GM23248 (cell line): ENCODE results near the gene MT1B. TPM values are rescaled to one million over a fixed set of nuclear protein-coding genes. Genes with fewer than 3 reads are reported as not detected.

ENCODE experiments used
- DNase-seq: peaks from one replicate; pipeline ENCODE4 v3.0.0-alpha.2; 2015
- H2AFZ ChIP-seq: fragments of 200-600 bp; sonication (generic); 2 replicates; pipeline ENCODE4 v1.6.1; 2016; ENCODE audit warnings: antibody characterized with exemption
- H3F3A ChIP-seq: fragments of 200-600 bp; sonication (generic); 2 replicates; pipeline ENCODE4 v1.6.1; 2016; ENCODE audit warnings: mild to moderate bottlenecking, antibody characterized with exemption, mixed run types; ENCODE audit not compliant: insufficient read depth
- H3K27ac ChIP-seq: fragments of 200-600 bp; sonication (generic); 2 replicates; pipeline ENCODE4 v1.5.1; 2016; ENCODE audit warnings: mild to moderate bottlenecking
- H3K27me3 ChIP-seq: fragments of 200-600 bp; sonication (generic); replicated peaks from 2 replicates; pipeline ENCODE4 v1.6.1; 2016; ENCODE audit warnings: mild to moderate bottlenecking; ENCODE audit not compliant: insufficient read depth
- H3K36me3 ChIP-seq: fragments of 200-600 bp; sonication (generic); 2 replicates; pipeline ENCODE4 v1.6.1; 2016; ENCODE audit warnings: low read depth, mild to moderate bottlenecking
- H3K4me1 ChIP-seq: fragments of 200-600 bp; sonication (generic); 2 replicates; pipeline ENCODE4 v1.6.1; 2016; ENCODE audit warnings: mild to moderate bottlenecking; ENCODE audit not compliant: insufficient read depth
- H3K4me2 ChIP-seq: fragments of 200-600 bp; sonication (generic); one replicate; pipeline ENCODE4 v1.6.1; 2016; ENCODE audit warnings: mild to moderate bottlenecking; ENCODE audit not compliant: unreplicated experiment
- H3K4me3 ChIP-seq: fragments of 200-600 bp; sonication (generic); 2 replicates; pipeline ENCODE4 v1.5.1; 2016; ENCODE audit warnings: mild to moderate bottlenecking
- H3K79me2 ChIP-seq: fragments of 200-600 bp; sonication (generic); 2 replicates; pipeline ENCODE4 v1.6.1; 2016; ENCODE audit warnings: mild to moderate bottlenecking; ENCODE audit not compliant: insufficient read depth
- H3K9ac ChIP-seq: fragments of 200-600 bp; sonication (generic); 2 replicates; pipeline ENCODE4 v1.6.1; 2016; ENCODE audit warnings: mild to moderate bottlenecking
- H3K9me2 ChIP-seq: fragments of 200-600 bp; sonication (generic); 2 replicates; pipeline ENCODE4 v1.6.1; 2016; ENCODE audit warnings: mixed run types, mild to moderate bottlenecking, moderate library complexity; ENCODE audit not compliant: insufficient read depth
- H3K9me3 ChIP-seq: fragments of 200-600 bp; sonication (generic); one replicate; pipeline ENCODE4 v1.6.1; 2017; ENCODE audit warnings: low read depth
- H4K20me1 ChIP-seq: fragments of 200-600 bp; sonication (generic); 2 replicates; pipeline ENCODE4 v1.6.0; 2016; ENCODE audit not compliant: insufficient read depth
- EZH2 ChIP-seq: fragments of 200-600 bp; sonication (generic); IDR thresholded peaks from 2 replicates; pipeline ENCODE4 v1.6.1; 2018; ENCODE audit warnings: antibody characterized with exemption, mild to moderate bottlenecking; ENCODE audit not compliant: insufficient read depth, poor library complexity, severe bottlenecking
- EZH2phosphoT487 ChIP-seq: fragments of 200-600 bp; sonication (generic); IDR thresholded peaks from 2 replicates; pipeline ENCODE4 v1.6.1; 2018; ENCODE audit warnings: antibody characterized with exemption, moderate library complexity, mild to moderate bottlenecking, low read depth; ENCODE audit not compliant: insufficient read depth
- WGBS, 2 experiments: methylation state at CpG; one replicate each; pipeline ENCODE4 v1.1.6; 2015 to 2017; ENCODE audit warnings: low lambda C conversion rate in 2 of 2, low coverage in 1 of 2; ENCODE audit errors: missing lambda C conversion rate in 2 of 2; 5-methylcytosine and 5-hydroxymethylcytosine counted together
- in situ Hi-C: fragments of 300-500 bp; cut with MboI; formaldehyde crosslinking; loops from 2 replicates; pipeline ENCODE4 v1.15.0; 2020
- polyA plus RNA-seq: library from polyadenylated mRNA; unstranded; fragments of >200 nt; fragmentation: Nextera tagmentation; extraction: Ambion mirVana; gene quantifications from 2 replicates; pipeline ENCODE4 v1.2.1, GENCODE V29; 2016
- total RNA-seq: library from RNA; depleted of rRNA; stranded (reverse); fragments of >200 nt; shearing (Covaris generic); gene quantifications from 2 replicates; pipeline ENCODE4 v1.2.3, GENCODE V29; 2014

Gene MT1B
- total and polyA plus RNA-seq, 2 experiments from 2014 or later, result not detected

DNA sequence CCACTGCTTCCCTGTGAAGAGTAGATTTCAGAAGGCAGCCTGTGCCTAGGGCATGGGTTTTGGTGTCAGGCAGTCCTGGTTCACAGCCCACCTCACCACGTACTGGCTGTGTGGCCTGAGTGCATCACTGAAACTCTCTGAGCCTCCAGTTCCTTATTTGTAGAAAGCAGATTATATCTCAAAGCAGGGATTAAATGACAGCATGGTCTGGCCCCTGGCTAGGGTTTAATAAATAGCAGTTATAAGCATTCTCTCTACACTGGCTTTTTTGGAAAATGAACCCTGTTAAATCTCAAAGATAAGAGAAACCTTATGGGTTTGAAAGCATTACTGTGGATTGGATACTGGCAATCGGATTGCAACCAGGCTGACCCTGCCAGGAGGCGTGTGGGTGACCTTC lies 22.2 kb upstream of the MT1B start:
- Histone ChIP-seq H3K4me1 (peaks cover 4% of the 10 kb centered on the region; the same call in 1 of the 2 replicates), H3K9me3 (no peaks in the 10 kb centered on the region), H3K9ac (no peak overlapping the region), H3K9me2 (no peaks in the 10 kb centered on the region), H3K4me2 (no peak overlapping the region), H3K27me3 (no peaks in the 10 kb centered on the region), H4K20me1 (no peaks in the 10 kb centered on the region), H3K27ac (no peak overlapping the region), H2AFZ (no peak overlapping the region), H3K79me2 (peaks cover 11% of the 10 kb centered on the region), H3K4me3 (no peak overlapping the region), H3F3A (peaks cover 36% of the 10 kb centered on the region), H3K36me3 (no peaks in the 10 kb centered on the region)
- in situ Hi-C loops, result no loop called here
- 81 to 85% methylated on average over 3 of the region's 3 CpGs for WGBS, 2 experiments
- TF ChIP-seq EZH2, result no peak
- DNase-seq, result no peak

- Histone ChIP-seq H3K9me3 (no peaks in the 10 kb centered on the region), H3K27ac (no peak overlapping the region), H2AFZ (no peak overlapping the region), H3F3A (peaks cover 36% of the 10 kb centered on the region), H3K27me3 (no peaks in the 10 kb centered on the region), H3K36me3 (no peaks in the 10 kb centered on the region), H3K4me3 (no peak overlapping the region), H3K79me2 (peaks cover 11% of the 10 kb centered on the region), H3K4me2 (no peak overlapping the region), H3K9me2 (no peaks in the 10 kb centered on the region), H3K4me1 (peaks cover 4% of the 10 kb centered on the region; the same call in 1 of the 2 replicates), H4K20me1 (no peaks in the 10 kb centered on the region), H3K9ac (no peak overlapping the region)
- in situ Hi-C loops, result no loop called here
- WGBS, 2 experiments, result 90 to 93% methylated on average over 3 of the region's 3 CpGs
- TF ChIP-seq EZH2 (no peak), EZH2phosphoT487 (no peak)
- no peak for DNase-seq
Measured at GRCh38 chr16:56630134-56630533, 21.6 kb upstream of the MT1B start.

DNA sequence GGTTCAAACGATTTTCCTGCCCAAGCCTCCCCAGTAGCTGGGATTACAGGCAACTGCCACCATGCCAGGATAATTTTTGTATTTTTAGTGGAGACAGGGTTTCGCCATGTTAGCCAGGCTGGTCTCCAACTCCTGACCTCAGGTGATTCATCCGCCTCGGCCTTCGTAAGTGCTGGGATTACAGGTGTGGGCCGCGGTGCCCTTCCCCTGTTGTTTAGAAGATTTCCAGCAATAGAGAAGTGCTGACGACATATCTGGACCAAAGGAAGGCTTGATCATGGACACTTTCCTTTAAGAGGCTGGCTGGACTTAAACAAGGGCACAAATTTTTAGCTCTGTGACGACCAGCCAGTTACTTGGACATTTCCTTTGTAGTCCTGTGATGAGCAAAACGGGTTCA lies 20.5 kb upstream of the MT1B start:
- no peak overlapping the region for H2AFZ ChIP-seq
- TF ChIP-seq EZH2 (no peak), EZH2phosphoT487 (no peak)
- 96 to 97% methylated on average over 10 of the region's 10 CpGs for WGBS, 2 experiments
- no peak overlapping the region for H3K9ac ChIP-seq
- no peaks in the 10 kb centered on the region for H3K9me2 ChIP-seq
- DNase-seq, result no peak
- H3K36me3 ChIP-seq, result no peaks in the 10 kb centered on the region
- in situ Hi-C loops, result no loop called here
- no peak overlapping the region for H3K27ac ChIP-seq
- no peak overlapping the region for H3K4me3 ChIP-seq
- no peak overlapping the region for H3K4me2 ChIP-seq
- H4K20me1 ChIP-seq, result no peaks in the 10 kb centered on the region
- H3K4me1 ChIP-seq, result peaks cover 4% of the 10 kb centered on the region; the same call in 1 of the 2 replicates
- H3K79me2 ChIP-seq, result peaks cover 6% of the 10 kb centered on the region
- no peaks in the 10 kb centered on the region for H3K9me3 ChIP-seq
- H3F3A ChIP-seq, result peaks cover 31% of the 10 kb centered on the region
- no peaks in the 10 kb centered on the region for H3K27me3 ChIP-seq

GRCh38 chr16:56631832-56632155 lies 19.9 kb upstream of the MT1B start:
- H2AFZ ChIP-seq, result peak overlapping the region; percentile 91
- H3K79me2 ChIP-seq, result no peaks in the 10 kb centered on the region
- peaks cover 25% of the 10 kb centered on the region for H3F3A ChIP-seq
- H3K36me3 ChIP-seq, result no peaks in the 10 kb centered on the region
- H3K9ac ChIP-seq, result peak overlapping the region; percentile 69
- no peaks in the 10 kb centered on the region for H3K9me2 ChIP-seq
- TF ChIP-seq EZH2 (no peak), EZH2phosphoT487 (no peak)
- no peak for DNase-seq
- H4K20me1 ChIP-seq, result no peaks in the 10 kb centered on the region
- no peaks in the 10 kb centered on the region for H3K27me3 ChIP-seq
- H3K9me3 ChIP-seq, result no peaks in the 10 kb centered on the region
- in situ Hi-C loops, result no loop called here
- H3K4me3 ChIP-seq, result peak overlapping the region; percentile 70
- no peak overlapping the region for H3K27ac ChIP-seq
- WGBS, 2 experiments, result 12 to 17% methylated on average over 12 to 14 of the region's 14 CpGs
- H3K4me2 ChIP-seq, result peak overlapping the region; percentile 84
- H3K4me1 ChIP-seq, result peaks cover 4% of the 10 kb centered on the region; the same call in 1 of the 2 replicates
